ENCODE results near the gene LCAT. TPM values are rescaled to one million over a fixed set of nuclear protein-coding genes. Genes with fewer than 3 reads are reported as not detected.

Gene LCAT
- total RNA-seq, 1 donor from 2014 or later: 17.0 TPM

DNA sequence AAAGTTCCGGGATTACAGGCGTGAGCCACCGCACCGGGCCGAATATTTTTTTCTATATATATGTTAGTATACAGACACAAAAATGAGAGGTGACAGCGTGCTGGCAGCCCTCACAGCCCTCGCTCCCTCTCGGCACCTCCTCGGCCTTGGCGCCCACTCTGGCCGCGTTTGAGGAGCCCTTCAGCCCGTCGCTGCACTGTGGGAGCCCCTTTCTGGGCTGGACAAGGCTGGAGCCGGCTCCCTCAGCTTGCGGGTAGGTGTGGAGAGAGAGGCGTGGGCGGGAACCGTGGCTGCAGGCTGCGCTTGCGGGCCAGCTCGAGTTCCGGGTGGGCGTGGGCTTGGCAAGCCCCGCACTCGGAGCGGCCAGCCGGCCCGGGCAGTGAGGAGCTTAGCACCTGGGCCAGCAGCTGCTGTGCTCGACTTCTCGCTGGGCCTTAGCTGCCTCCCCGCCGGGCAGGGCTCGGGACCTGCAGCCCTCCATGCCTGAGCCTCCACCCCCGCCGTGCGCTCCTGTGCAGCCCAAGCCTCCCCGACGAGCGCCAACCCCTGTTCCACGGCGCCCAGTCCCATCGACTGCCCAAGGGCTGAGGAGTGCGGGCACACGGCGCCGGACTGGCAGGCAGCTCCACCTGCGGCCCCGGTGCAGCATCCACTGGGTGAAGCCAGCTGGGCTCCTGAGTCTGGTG is 38.2 kb upstream of the LCAT start:
- Mint-ChIP-seq H3K36me3 (ENCODE audit: low read depth) (no peaks in the 10 kb centered on the region), H3K27ac (no peak overlapping the region), H3K9me3 (no peaks in the 10 kb centered on the region), H3K27me3 (no peaks in the 10 kb centered on the region), H3K4me1 (peaks cover 37% of the 10 kb centered on the region), H3K4me3 (no peak overlapping the region)
- TF ChIP-seq, protein P1, sequence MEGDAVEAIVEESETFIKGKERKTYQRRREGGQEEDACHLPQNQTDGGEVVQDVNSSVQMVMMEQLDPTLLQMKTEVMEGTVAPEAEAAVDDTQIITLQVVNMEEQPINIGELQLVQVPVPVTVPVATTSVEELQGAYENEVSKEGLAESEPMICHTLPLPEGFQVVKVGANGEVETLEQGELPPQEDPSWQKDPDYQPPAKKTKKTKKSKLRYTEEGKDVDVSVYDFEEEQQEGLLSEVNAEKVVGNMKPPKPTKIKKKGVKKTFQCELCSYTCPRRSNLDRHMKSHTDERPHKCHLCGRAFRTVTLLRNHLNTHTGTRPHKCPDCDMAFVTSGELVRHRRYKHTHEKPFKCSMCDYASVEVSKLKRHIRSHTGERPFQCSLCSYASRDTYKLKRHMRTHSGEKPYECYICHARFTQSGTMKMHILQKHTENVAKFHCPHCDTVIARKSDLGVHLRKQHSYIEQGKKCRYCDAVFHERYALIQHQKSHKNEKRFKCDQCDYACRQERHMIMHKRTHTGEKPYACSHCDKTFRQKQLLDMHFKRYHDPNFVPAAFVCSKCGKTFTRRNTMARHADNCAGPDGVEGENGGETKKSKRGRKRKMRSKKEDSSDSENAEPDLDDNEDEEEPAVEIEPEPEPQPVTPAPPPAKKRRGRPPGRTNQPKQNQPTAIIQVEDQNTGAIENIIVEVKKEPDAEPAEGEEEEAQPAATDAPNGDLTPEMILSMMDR (IDR thresholded peaks at IDR 0.05): no peak
- DNase-seq (no peak), ATAC-seq (ENCODE audit: low read depth) (no peak)
- intact Hi-C loops (cut with micrococcal nuclease): no loop called here
- ChIA-PET CTCF (interaction anchor here (0.9 to 1.2 kb wide), 2 partner anchors 59 to 310 kb away, joined by 3 to 4 read pairs; no protein-coding TSS in a partner anchor), POLR2A (interaction anchor here (2.0 kb wide), 1 partner anchor 12 kb away, joined by 4 read pairs; no protein-coding TSS in a partner anchor)

DNA sequence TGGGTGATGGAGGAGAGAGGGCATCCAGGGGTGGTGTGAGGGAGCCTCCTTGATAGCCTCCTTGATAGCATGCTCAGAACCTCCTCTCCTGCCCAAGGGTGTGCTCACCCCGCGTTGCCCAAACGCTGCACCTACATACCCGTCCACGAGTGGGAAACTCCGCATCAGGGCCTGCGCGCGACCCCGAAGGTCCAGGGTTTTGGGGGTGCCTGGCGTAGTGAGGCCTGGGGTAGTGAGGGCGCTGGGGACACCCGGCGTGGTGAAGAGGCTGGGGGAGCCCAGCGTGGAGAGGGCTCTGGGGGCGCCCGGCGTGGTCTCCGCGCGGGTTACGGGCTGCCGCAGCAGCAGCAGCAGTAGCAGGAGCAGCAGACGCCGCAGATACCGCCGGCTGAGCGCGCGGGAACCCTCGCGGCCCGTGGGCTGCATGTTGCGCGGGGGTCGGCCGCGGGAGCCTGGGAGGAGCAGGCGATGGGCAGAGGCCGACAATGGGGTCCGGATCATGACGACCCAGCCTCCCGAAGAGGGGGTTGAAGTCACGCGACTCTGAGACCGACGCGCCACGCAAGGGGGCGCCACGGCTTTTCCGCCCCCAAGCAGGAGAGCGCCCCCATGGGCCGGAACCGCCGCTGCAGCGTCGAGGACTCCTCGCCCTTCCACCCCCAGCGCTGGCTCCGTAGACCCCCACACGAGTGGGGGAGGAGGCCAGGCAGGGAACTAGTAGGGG is 36.2 kb upstream of the LCAT start, which contains the start of gene DPEP3:
Gene DPEP3 (minus strand): TSS at position 545 of the 724 bp plus-strand sequence. CDS start 119 bp downstream, at position 426.
- H3K9me3 Mint-ChIP-seq: no peaks in the 10 kb centered on the region
- POLR2A ChIA-PET: interaction anchor here (0.7 kb wide), 1 partner anchor 60 kb away, joined by 3 read pairs; no protein-coding TSS in a partner anchor
- H3K27ac Mint-ChIP-seq: no peak within 1 kb of the TSS
- no peak for ATAC-seq (ENCODE audit: low read depth)
- TF ChIP-seq, protein P1 (IDR thresholded peaks at IDR 0.05): no peak
- intact Hi-C loops (cut with micrococcal nuclease): no loop called here
- no peaks in the 10 kb centered on the region for H3K36me3 Mint-ChIP-seq (ENCODE audit: low read depth)
- CTCF ChIA-PET: interaction anchor here (0.6 to 0.7 kb wide), 2 partner anchors 14 to 445 kb away, joined by 3 read pairs; no protein-coding TSS in a partner anchor
- no peaks in the 10 kb centered on the region for H3K27me3 Mint-ChIP-seq
- H3K4me1 Mint-ChIP-seq: peaks cover 33% of the 10 kb centered on the region
- no peak for DNase-seq
- H3K4me3 Mint-ChIP-seq: no peak within 1 kb of the TSS

DNA sequence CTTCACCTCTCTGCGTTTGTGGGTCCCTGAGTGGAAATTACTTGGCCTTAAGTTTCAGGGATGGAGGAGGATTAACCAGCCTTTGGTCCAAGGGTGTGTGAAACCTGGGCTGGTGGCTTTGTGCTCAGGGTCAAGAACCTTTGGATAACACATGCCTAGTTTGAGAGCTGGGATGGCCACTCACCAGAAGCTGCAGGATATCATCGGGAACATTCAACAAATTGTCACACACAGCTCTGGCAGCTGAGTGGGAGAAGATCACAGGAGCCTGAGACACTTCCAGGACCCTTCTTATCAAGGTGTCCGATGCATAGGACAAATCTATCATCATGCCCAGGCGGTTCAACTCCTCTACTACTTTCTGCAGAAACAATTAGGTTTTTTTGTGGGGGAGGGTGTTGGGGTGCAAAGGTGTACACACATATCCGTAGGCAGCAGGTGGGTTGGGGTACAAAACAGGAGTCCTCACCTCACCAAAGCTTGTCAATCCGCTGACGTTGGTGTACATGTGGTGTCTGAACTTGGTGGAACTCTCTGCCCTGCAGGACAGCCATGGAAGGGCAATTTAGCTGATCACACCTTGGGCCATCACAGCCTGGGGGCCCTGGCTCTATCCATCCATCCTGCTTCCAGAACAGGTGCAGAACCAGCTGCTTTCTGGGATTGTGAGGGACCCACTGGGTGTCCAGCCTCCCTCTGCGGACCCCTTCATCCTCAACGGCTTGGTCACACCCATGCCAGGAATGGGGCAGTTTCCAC is 33.7 kb upstream of the LCAT start:
- no peaks in the 10 kb centered on the region for H3K27me3 Mint-ChIP-seq

DNA sequence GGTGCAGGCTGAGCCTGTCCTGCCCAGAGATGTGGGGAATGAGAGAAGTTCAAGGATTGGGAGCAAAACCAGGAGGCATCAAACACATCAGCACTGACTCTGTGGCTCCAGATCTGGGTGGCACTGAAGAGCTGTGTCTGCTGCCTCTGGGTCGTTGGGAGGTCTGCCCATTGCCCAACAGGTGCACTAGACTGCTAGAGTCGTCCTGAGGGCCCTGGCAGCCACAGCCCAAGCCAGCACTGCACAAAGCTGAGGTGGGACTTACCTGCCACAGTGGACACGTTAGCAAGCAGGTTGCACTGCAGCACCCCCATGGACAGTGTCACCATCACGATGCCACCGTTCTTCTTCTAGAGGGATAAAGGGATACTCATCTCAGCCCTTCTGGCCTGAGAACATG is 33.1 kb upstream of the LCAT start:
- ChIA-PET CTCF (no interaction called here), POLR2A (interaction anchor here (0.6 kb wide), 1 partner anchor 59 kb away, joined by 3 read pairs; no protein-coding TSS in a partner anchor)
- DNase-seq: no peak
- Mint-ChIP-seq H3K36me3 (ENCODE audit: low read depth) (no peaks in the 10 kb centered on the region), H3K27ac (no peak overlapping the region), H3K4me1 (peaks cover 8% of the 10 kb centered on the region), H3K4me3 (no peak overlapping the region), H3K9me3 (no peaks in the 10 kb centered on the region), H3K27me3 (no peaks in the 10 kb centered on the region)
- intact Hi-C loops (cut with micrococcal nuclease): no loop called here
- no peak for ATAC-seq (ENCODE audit: low read depth)
- TF ChIP-seq, protein P1 (IDR thresholded peaks at IDR 0.05): no peak

More for the DNA sequence above, 33.7 kb upstream of the LCAT start:
- Mint-ChIP-seq H3K4me1 (peaks cover 10% of the 10 kb centered on the region), H3K36me3 (ENCODE audit: low read depth) (no peaks in the 10 kb centered on the region), H3K27ac (no peak overlapping the region), H3K9me3 (no peaks in the 10 kb centered on the region), H3K4me3 (no peak overlapping the region)
- intact Hi-C loops (cut with micrococcal nuclease): no loop called here
- no peak for DNase-seq
- ATAC-seq (ENCODE audit: low read depth): no peak
- ChIA-PET CTCF (no interaction called here), POLR2A (no interaction called here)
- TF ChIP-seq, protein P1 (IDR thresholded peaks at IDR 0.05): no peak

Measured in activated B cell treated with CpG ODN at 0.5 μM for 24 hours (primary cell).